H9 (cell line): Measurements from ENCODE around the gene DPM2. TPM values are rescaled to one million over a fixed set of nuclear protein-coding genes. Genes with fewer than 3 reads are reported as not detected.

Experiments used
- DNase-seq: peaks from one replicate; pipeline ENCODE4 v3.0.0-alpha.2; 2017
- H2AFZ ChIP-seq: one replicate; pipeline ENCODE4 v1.6.1; 2013; ENCODE audit warnings: mild to moderate bottlenecking, low read length, control low read depth, moderate library complexity
- H2AK5ac ChIP-seq: 2 replicates; pipeline ENCODE4 v1.6.1; 2013; ENCODE audit warnings: low read length, control low read depth, mixed read lengths; ENCODE audit not compliant: insufficient read length
- H2BK120ac ChIP-seq: one replicate; pipeline ENCODE4 v1.6.1; 2013; ENCODE audit warnings: low read depth, mild to moderate bottlenecking, low read length, control low read depth, inconsistent platforms; ENCODE audit not compliant: poor library complexity, severe bottlenecking
- H2BK12ac ChIP-seq: 2 replicates; pipeline ENCODE4 v1.6.1; 2013; ENCODE audit warnings: low read length, control low read depth, mixed read lengths, low read depth; ENCODE audit not compliant: insufficient read length
- H2BK15ac ChIP-seq: 2 replicates; pipeline ENCODE4 v1.6.1; 2013; ENCODE audit warnings: low read depth, low read length, control low read depth
- H2BK20ac ChIP-seq: one replicate; pipeline ENCODE4 v1.6.1; 2013; ENCODE audit warnings: low read depth, mild to moderate bottlenecking, low read length, control low read depth, inconsistent platforms; ENCODE audit not compliant: poor library complexity, severe bottlenecking
- H2BK5ac ChIP-seq: 2 replicates; pipeline ENCODE4 v1.6.1; 2013; ENCODE audit warnings: low read length, control low read depth, mixed read lengths; ENCODE audit not compliant: insufficient read length
- H3K14ac ChIP-seq: 2 replicates; pipeline ENCODE4 v1.6.1; 2013; ENCODE audit warnings: low read length, control low read depth; ENCODE audit not compliant: insufficient read depth
- H3K18ac ChIP-seq: 2 replicates; pipeline ENCODE4 v1.6.1; 2013; ENCODE audit warnings: low read depth, mild to moderate bottlenecking, mixed read lengths, low read length, control low read depth; ENCODE audit not compliant: insufficient read length
- H3K23ac ChIP-seq: 2 replicates; pipeline ENCODE4 v1.6.1; 2013; ENCODE audit warnings: low read length, control low read depth, mixed read lengths, low read depth; ENCODE audit not compliant: insufficient read length
- H3K23me2 ChIP-seq: 2 replicates; pipeline ENCODE4 v1.6.1; 2013; ENCODE audit warnings: low read depth, mild to moderate bottlenecking, mixed read lengths, low read length, control low read depth; ENCODE audit not compliant: insufficient read length, poor library complexity, severe bottlenecking
- H3K27ac ChIP-seq: 2 replicates; pipeline ENCODE4 v1.5.1; 2013; ENCODE audit warnings: low read length, control low read depth, mixed read lengths, low read depth; ENCODE audit not compliant: insufficient read length
- H3K27me3 ChIP-seq: 2 replicates; pipeline ENCODE4 v1.6.1; 2013; ENCODE audit warnings: low read length, control low read depth, inconsistent platforms; ENCODE audit not compliant: insufficient read depth
- H3K4ac ChIP-seq: 2 replicates; pipeline ENCODE4 v1.6.1; 2013; ENCODE audit warnings: low read depth, mild to moderate bottlenecking, control low read depth, inconsistent platforms, low read length, moderate library complexity
- H3K4me1 ChIP-seq: 2 replicates; pipeline ENCODE4 v1.6.1; 2013; ENCODE audit warnings: low read length, control low read depth, inconsistent platforms; ENCODE audit not compliant: insufficient read depth
- H3K4me2 ChIP-seq: 2 replicates; pipeline ENCODE4 v1.6.1; 2013; ENCODE audit warnings: low read length, control low read depth, mixed read lengths; ENCODE audit not compliant: insufficient read length, insufficient read depth
- H3K56ac ChIP-seq: 2 replicates; pipeline ENCODE4 v1.6.1; 2013; ENCODE audit warnings: low read depth, mild to moderate bottlenecking, mixed read lengths, low read length, control low read depth; ENCODE audit not compliant: insufficient read length
- H3K79me1 ChIP-seq: 2 replicates; pipeline ENCODE4 v1.6.1; 2013; ENCODE audit warnings: low read depth, mild to moderate bottlenecking, moderate library complexity, low read length, control low read depth, inconsistent platforms; ENCODE audit not compliant: insufficient read depth, poor library complexity, severe bottlenecking
- H3K79me2 ChIP-seq: 2 replicates; pipeline ENCODE4 v1.6.1; 2013; ENCODE audit warnings: low read length, control low read depth, inconsistent platforms; ENCODE audit not compliant: insufficient read depth
- H3K9ac ChIP-seq: 2 replicates; pipeline ENCODE4 v1.6.1; 2013; ENCODE audit warnings: low read length, control low read depth, mixed read lengths; ENCODE audit not compliant: insufficient read length; ENCODE audit errors: extremely low read depth
- H3K9me3 ChIP-seq: one replicate; pipeline ENCODE4 v1.6.1; 2013; ENCODE audit warnings: low read depth, low read length, inconsistent platforms; ENCODE audit not compliant: control insufficient read depth
- H3T11ph ChIP-seq: one replicate; pipeline ENCODE4 v1.6.1; 2013; ENCODE audit warnings: mild to moderate bottlenecking, low read length, control low read depth, inconsistent platforms
- H4K20me1 ChIP-seq: one replicate; pipeline ENCODE4 v1.6.1; 2013; ENCODE audit not compliant: control insufficient read depth, insufficient read length, insufficient read depth
- H4K5ac ChIP-seq: 2 replicates; pipeline ENCODE4 v1.6.1; 2013; ENCODE audit warnings: low read depth, mild to moderate bottlenecking, mixed read lengths, low read length, control low read depth; ENCODE audit not compliant: insufficient read length
- H4K8ac ChIP-seq: replicated peaks from 2 replicates; pipeline ENCODE4 v1.6.1; 2013; ENCODE audit warnings: low read length, control low read depth, mixed read lengths, low read depth; ENCODE audit not compliant: insufficient read length
- H4K91ac ChIP-seq: 2 replicates; pipeline ENCODE4 v1.6.1; 2013; ENCODE audit warnings: low read depth, mild to moderate bottlenecking, moderate library complexity, mixed read lengths, low read length, control low read depth; ENCODE audit not compliant: insufficient read length
- H3K27ac Mint-ChIP-seq, 3 experiments: 2 replicates in 2 of 3; 3 replicates in 1 of 3; pipeline ENCODE4 v1.8.0; 2020 to 2021; ENCODE audit warnings: mixed read lengths in 3 of 3, mild to moderate bottlenecking in 1 of 3, moderate library complexity in 1 of 3
- H3K27me3 Mint-ChIP-seq: 2 replicates; pipeline ENCODE4 v1.8.0; 2021; ENCODE audit warnings: low read depth, mild to moderate bottlenecking, moderate library complexity, mixed read lengths
- H3K36me3 Mint-ChIP-seq, 3 experiments: 2 replicates in 2 of 3; 3 replicates in 1 of 3; pipeline ENCODE4 v1.8.0; 2020 to 2021; ENCODE audit warnings: low read depth in 3 of 3, mixed read lengths in 3 of 3; ENCODE audit not compliant: insufficient read depth in 1 of 3
- H3K4me1 Mint-ChIP-seq, 2 experiments: 2 replicates each; pipeline ENCODE4 v1.8.0; 2020; ENCODE audit warnings: mixed read lengths in 2 of 2
- H3K4me3 Mint-ChIP-seq, 2 experiments: 2 replicates in 1 of 2; 3 replicates in 1 of 2; pipeline ENCODE4 v1.8.0; 2020 to 2021; ENCODE audit warnings: mild to moderate bottlenecking in 2 of 2, mixed read lengths in 2 of 2, moderate library complexity in 1 of 2
- H3K9me3 Mint-ChIP-seq, 2 experiments: 2 replicates in 1 of 2; 3 replicates in 1 of 2; pipeline ENCODE4 v1.8.0; 2020; ENCODE audit warnings: mild to moderate bottlenecking in 2 of 2, mixed read lengths in 2 of 2, moderate library complexity in 1 of 2
- CTCF ChIP-seq: fragments of 200-600 bp; sonication (generic); conservative IDR thresholded peaks from 3 replicates; pipeline ENCODE4 v1.8.0; 2021; ENCODE audit warnings: antibody characterized with exemption, mild to moderate bottlenecking
- WGBS: extraction: QIAGEN DNeasy Blood & Tissue Kit; methylation state at CpG from one replicate; pipeline ENCODE4 v1.1.7; 2013; ENCODE audit warnings: missing lambda C conversion rate, low lambda C conversion rate, mixed read lengths; ENCODE audit not compliant: insufficient read length; ENCODE audit errors: extremely low coverage; 5-methylcytosine and 5-hydroxymethylcytosine counted together
- total RNA-seq: library from RNA; stranded (reverse); gene quantifications from 2 replicates; pipeline ENCODE4 v1.2.1, GENCODE V29; 2021

DPM2 gene
- total RNA-seq, 1 experiment from 2014 or later: 46.1 TPM

- Histone ChIP-seq H4K8ac (no peak overlapping the region), H3K9ac (no peak overlapping the region), H2BK15ac (no peak overlapping the region), H2BK12ac (no peak overlapping the region), H3K56ac (no peak overlapping the region), H2BK120ac (no peak overlapping the region), H3K4me1 (peaks cover 3% of the 10 kb centered on the region; the same call in 1 of the 2 replicates), H3K14ac (no peak overlapping the region), H2AK5ac (no peak overlapping the region), H4K20me1 (peaks cover 3% of the 10 kb centered on the region), H3K27ac (no peak overlapping the region), H3K79me1 (peaks cover 5% of the 10 kb centered on the region), H3K9me3 (no peaks in the 10 kb centered on the region), H3K23me2 (no peaks in the 10 kb centered on the region), H3K18ac (no peak overlapping the region), H3K4me2 (no peak overlapping the region), H4K91ac (no peak overlapping the region), H3K4ac (no peak overlapping the region), H2BK20ac (no peak overlapping the region), H3K23ac (no peak overlapping the region), H3K27me3 (no peaks in the 10 kb centered on the region), H2BK5ac (no peak overlapping the region), H3K79me2 (peaks cover 12% of the 10 kb centered on the region; the same call in 1 of the 2 replicates), H4K5ac (no peak overlapping the region), H3T11ph (no peak overlapping the region), H2AFZ (no peak overlapping the region)
- H3K9me3 Mint-ChIP-seq: no peaks in the 10 kb centered on the region
- no peak for DNase-seq
- no peaks in the 10 kb centered on the region for H3K27me3 Mint-ChIP-seq
- H3K4me3 Mint-ChIP-seq: no peak overlapping the region
- H3K27ac Mint-ChIP-seq: no peak overlapping the region
- WGBS: no CpG with 5 or more reads among the region's 1 CpG
- H3K36me3 Mint-ChIP-seq: peaks cover 0 to 9% (median 6%) of the 10 kb centered on the region in 3 experiments; a peak in 5 of 7 replicates
- TF ChIP-seq CTCF: no peak
- H3K4me1 Mint-ChIP-seq: peaks cover 44 to 52% of the 10 kb centered on the region in 2 experiments
These were observed 21.1 kb upstream of the DPM2 start for GRCh38 chr9:127958728-127959127.
